Germinal center (tissue), 1 donor: ENCODE data around the gene MAPKBP1.

ENCODE experiments used
- DNase-seq: peaks from one replicate; pipeline ENCODE4 v3.0.0; 2012; ENCODE audit warnings: mixed read lengths, low spot score

MAPKBP1 gene

DNA sequence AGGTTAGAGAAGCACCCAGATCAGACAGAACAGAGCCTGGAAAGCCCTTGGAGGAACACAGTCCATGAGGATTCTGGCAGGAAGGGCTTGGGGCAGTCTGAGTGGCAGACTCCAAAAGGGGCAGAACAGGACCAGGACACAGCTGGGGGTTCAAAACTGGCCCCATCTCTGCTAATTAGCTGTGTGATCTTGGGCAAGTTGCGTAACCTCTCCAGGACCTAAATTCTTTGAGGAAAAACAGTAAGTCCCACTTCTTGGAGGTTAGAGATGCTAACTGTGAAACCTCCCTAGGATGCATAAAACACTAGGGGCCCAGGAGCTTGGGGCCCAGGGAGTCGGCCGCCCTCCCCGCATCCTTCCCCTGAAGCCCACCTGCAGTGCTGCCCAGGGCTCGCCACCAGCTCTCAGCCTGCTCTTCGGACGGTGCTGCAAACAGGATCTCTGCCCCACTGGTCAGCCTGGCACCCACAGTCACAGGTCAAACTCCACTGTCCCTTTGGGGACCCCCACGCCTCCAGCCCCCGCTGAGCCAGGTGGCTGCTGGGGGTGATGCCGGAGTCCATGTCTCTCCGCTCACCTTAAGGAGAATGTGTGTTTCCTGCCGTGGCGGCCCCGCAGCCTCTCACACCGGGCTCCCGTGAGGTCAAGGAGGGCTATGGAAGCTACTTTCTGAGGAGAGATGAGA, 76.3 kb downstream of the MAPKBP1 start:
- no peak for DNase-seq

DNA sequence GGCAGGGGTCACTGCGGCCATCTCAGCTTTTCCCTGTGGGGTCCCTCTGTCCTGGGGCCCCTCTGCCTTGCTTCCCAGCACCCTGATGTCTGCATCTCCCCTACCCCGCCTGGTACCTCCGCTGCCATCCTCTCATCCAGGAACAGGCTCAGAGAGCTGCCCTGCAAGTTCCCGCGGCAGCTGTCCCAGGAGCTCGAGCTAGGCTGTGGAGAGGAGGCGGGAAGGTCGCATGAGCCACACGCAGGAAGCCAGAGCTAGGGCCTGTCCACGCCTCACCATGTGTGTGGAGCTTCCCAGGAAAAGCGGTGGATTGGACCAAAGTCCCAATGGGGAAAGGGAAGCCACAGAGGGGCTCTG, 76.9 kb downstream of the MAPKBP1 start:
- no peak for DNase-seq

DNA sequence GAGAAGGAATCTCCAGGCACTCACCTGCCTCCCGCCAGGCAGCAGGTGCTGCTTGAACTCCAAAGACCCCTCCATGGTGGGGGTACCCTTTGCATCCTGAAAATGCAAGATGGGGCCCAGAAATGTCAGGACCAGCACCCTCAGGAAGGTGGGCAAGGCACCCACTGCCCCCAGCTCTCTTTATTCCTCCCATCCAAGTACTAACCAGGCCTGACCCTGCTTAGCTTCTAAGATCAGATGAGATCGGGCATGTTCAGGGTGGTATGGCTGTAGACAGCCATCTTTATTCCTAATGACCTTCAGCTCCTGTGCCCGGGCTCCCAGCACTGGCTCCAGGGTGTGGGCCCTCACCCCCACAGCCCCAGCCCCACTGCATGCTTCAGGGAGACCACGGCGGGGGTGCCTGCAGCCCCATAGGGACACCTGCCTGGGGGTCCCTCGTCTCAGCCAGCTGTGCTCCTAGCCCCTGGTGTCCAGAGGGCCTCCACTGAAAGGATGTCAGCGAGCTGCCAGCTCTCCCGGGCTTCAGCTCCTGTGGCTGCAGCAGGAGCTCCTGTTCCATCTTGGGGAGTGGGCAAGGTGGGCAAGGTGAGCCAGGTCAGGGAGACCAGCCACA, 77.6 kb downstream of the MAPKBP1 start:
- no peak for DNase-seq

DNA sequence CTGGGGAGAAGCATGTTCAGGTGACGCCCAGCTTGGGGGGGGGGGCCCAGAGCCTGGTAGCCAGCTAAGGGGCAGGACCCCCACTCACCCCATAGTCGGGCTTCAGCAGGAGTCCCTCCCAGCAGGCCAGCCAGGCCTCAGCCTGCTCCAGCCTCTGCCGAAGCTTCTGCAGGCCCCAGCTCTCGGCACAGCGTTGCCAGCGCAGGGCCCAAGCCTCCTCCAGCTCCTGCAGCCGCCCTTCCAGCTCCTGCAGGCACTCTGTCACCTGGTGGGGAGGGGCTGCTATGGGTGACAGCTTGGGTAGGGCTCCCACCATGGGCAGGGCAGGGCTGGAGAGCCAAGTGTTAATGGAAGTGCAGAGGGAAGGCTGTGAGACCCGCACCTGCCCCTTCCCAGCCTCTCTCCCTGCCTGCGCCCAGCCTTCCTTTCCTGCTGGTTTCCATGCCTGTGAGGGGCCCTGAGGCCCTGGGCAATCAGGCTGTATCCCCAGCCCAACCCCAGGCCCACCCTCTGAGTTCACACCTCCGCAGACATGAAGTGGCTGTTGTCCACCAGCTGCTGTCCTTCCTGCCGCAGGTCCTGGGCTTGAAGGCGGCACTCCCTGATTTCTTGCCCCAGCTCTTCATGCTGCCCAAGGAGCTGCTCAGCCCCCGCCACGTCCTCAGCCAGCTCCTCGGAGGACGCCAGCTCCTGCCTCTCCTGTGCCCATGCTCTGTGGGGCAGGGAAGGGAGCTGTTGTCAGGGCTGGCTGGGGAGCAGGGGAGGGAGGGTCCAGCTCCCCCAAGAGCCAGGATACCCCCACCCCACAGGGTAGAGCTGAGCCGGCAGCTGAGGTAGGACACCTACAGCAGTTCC, 78.7 kb downstream of the MAPKBP1 start:
- DNase-seq, result no peak

DNA sequence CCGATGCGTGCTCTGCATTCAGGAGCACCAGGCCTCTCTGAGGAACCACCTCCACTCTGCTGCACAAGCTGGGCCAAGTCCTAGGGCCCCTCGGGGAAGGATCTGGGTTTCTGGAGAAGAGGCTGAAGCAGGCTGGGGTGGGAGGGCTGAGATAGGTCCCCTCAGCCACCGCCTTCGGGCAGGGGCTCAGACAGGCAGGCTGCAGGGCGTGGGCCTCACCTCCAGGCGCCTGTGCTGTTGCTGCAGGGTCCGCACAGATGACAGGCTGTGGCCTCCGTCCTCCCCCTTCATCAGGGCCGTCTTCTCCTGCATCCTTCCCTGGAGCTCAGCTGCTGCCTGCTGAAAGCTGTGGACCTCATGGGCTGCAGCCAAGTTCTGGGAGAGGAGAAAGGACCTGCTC, 79.5 kb downstream of the MAPKBP1 start:
- no peak for DNase-seq

DNA sequence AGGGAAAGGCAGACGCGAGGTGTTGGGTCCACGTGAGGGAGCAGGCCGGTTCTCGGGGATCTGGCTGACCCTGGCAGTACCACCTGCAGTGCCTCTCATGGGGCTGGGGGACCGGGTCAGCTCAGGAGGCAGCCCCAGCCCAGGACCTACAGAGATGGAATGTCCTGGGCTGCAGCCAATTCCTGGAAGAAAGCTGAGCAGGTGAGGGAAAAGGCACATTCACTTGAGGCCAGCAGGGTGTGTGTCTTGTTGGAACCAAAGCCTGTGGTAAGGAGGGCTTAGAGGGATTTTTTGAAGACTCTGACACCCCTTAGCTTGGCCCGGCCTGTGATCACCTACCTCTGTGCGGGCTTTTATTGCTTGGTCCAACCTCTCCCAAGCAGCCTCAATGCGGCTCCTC, 80.2 kb downstream of the MAPKBP1 start:
- DNase-seq, result no peak

DNA sequence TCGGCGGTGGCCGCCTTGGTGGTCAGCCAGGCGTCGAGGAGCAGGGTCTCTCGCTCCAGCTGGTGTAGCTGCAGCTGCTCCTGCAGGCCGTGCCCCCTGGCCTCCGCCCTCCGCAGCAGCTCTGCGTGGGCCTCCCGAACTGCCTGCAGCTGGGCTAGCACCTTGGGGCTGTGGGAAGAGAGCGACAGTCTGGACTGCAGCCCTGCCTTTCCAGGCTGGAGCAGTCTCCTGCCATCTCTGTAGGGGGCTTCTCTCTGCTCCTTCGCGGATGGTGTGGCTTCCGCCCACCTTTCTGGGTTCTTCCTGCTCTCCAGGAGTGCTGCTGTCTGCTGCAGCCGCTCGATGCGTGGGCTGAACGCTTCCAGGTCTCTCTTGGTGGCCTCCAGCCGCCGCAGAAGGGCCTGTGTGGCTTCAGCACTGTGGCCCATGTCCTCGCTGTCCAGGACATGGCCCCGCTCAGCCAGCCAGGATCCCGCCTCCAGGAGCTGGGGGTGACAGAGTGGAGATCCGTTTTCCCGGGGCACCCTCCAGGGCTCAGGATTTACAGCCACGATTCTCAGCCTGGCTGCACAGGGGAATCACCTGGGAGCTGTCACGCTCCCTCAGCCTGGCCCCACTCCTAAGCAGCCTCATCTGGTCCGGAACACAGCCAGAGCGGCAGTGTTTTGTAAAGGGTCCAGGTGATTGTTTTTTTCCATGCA, 81.1 kb downstream of the MAPKBP1 start:
- no peak for DNase-seq

DNA sequence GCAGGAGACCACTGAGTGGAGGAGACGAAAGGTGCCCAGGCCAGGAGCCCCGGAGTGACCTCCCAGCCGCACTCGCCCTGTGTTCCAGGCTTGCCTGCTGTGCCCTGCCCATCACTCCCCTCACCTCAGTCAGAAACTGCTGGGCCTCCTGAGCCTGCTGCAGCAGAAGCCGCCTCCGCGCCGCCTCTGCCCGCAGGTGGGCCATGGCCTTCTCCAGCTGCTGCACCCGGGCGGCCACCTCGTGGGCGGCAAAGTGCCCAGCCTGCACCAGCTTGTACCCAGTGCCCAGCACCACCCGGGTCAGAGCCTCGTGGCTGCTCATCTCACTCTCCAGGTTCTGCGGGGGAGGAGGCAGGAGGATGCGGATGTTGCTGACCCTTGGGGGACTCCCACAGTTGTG, 82.0 kb downstream of the MAPKBP1 start:
- DNase-seq, result no peak

DNA sequence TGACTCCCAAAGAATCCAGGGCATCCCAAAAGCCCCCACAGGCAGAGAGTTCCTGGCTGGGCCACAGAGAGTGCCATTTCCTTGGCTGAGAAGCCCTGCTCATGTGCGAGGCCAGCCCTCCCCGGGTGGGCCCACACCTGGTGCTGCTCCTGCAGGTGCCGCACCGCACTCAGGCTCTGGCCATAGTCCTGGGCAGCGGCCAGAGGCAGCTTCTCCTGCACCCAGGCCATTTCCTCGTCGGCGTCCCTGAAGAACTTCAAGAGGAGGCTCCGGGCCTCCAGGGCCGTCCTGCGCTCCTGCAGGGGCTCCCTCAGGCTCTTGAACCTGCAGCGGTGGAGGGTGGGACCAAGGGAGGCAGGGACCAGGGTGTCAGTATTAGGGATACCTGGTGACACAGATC, 82.4 kb downstream of the MAPKBP1 start:
- no peak for DNase-seq

DNA sequence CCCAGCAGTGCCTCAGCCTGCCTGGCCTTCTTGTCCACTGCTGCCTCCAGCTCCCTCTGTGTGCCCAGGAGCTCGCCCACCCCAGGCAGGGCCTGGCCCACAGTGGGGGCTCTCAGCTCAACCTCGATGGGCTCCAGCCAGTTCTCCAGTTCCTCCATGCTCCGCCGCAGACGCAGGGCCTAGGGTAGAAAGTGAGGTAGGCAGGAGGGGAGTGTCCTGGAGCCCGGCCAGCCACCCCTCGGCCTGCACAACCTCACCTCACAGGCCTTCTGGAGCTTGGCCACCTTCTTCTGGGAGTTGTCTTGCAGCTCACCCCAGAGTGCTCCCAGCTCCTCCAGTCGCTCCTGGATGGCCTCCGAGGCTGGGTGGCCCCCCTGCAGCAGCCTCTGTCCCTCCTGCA, 83.0 kb downstream of the MAPKBP1 start:
- no peak for DNase-seq

DNA sequence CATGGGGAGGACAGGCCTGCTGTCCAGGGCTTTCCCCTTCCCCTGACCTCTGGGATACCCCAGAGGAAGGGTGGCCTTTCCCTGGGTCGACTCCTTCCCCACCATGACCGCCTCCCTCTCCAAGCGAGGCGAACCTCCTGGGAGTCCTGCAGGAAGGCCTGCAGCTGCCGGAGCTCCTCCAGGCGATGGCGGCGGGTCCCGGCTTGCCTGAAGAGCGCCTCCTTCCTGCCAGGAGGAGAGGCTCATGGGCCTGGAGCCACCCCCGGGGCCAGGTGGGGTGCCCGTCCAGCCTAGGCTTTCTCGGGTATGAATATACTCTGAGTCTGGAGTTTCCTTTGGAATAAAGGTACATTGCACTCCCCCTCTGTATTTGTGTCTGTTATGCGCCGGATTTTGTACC, 84.5 kb downstream of the MAPKBP1 start:
- no peak for DNase-seq

DNA sequence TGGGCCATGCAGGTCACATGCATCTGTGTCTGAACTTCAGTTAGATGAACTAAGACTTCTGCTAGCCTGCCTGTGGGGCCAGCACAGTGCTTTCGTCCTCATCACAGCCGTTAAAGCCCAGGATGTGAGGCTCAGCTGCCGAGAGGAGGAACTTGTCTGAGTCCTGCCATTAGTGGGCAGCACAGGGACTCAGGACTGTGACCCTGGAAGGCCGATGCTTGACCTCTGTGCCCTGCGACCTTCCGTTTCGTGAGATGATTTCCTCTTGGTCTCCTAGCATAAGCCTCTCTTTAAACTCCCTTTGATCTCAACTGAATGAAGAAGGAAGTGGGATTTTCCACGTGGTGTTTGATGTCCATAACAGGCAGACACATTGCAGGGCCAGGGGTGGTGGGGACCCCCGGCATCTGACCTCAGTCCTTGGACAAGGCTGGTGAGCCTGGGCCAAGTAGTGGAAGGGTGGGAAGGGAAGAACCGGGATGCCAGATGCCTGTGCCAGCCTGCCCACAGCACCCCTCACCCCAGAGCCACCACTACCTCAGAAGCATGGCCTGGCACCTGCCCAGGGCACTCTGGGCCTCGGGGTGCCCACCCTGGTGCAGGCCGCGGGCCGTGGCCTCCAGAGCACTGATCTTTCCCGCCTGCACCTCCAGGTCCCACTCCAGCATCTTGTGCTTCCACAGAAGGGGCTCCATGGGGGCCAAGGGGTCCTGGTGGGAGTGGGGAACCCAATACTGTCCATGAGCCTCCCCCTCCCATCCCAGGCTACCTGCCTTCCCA, 86.0 kb downstream of the MAPKBP1 start:
- DNase-seq, result no peak

DNA sequence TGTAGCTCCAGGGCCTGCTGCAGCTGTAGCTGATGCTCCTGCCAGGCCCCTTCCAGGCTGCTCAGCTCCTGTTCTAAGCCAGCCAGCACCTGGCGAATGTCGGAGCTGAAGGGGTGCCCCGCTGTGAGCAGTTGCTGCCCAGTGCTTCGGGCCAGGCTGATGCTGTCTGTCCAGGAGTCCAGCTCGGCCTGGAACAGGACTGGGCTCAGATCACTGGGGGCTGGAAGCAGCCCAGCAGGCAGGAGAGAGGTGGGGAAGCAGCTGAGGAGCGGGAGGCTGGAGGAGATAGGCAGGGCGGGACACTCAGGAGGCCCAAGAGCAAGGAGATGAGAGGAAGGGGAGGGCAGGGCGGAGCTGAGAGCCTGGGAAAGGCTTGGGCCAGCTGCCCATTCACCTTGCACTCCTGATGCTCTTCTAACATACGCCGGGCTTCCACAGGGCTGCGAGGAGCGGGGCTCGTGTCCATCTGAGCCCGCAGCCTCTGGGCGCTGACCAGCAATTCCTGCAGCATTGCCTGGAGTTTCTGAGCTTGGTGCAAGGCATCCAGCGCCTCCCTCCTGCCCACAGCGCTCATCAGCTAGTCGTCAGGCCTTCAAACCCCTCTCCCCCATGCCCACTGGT, 87.6 kb downstream of the MAPKBP1 start:
- DNase-seq, result no peak

DNA sequence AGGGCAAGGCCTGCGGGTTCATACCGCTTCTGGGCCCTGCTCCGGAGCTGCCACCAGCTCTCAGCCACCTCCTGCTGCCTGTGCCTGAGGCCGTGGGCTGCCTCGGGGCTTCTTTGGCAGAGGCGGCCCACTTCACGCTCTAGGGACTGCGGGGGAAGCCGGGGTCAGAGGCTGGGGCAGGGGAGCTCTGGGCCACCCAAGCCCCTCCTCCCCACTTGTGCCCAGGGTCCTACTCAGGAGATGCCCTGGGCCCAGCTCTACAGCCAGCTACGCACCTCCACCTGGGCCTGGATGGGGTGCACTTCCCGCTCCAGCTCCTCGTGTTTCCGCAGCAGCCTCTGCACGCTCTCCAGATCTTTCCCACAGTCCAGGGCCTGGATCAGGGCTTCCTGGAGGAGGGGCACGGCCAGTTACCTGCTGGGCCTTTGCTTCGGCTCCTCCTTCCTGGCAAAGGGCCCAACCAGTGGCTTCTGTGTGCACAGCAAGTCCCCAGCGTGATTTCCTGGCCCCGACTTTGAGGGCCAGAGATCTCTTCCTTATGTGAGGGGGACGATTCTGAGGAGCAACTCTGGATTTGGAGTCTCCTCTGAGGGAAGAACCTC, 88.3 kb downstream of the MAPKBP1 start:
- DNase-seq, result no peak

DNA sequence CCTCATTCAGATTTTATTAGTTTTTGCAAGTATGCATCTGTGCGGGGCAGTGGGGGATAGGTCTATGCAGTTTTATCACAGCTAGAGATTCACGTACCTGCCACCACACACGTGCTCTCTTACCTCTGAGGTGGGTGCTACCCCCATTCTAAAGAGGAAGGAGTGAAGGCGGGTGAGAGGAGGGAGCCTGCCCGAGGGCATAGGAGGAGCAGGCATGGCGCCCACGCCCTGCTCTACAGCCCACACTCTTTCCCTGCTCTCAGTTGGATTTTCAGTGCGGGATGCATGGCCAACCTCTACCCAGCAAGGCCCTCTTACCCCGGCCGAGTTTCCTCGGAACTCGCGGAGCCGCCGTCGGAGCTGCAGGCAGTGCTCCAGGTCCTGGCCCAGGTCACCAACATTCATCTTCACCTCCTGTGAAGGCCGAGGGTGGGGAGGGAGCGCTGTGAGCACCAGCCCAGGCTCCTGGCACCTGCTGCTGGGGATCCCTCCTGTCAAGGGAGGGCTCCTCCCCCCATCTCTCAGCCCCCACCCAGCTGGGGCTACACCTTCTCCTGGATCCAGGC, 91.3 kb downstream of the MAPKBP1 start:
- no peak for DNase-seq

DNA sequence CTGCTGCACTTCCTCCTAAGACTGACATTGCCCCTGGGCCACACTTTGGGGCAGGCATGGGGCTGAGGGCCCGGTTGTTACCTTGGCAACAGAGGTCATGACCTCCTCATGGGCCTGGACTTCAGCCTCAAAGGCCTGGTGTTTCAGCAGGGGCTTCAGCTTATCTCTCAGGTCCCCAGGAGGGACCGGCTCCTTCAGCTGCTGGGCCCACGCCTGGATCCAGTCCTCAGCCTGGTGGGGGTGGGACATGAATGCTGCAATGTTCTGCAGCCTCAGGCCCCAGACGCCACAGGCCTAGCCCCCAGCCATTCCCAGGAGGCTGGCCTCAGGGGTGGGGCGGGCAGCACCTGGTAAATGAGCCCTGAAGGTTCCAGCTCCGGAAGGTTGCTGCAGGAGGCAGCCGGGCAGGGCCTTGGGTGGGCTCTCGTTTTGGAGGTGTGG, 92.0 kb downstream of the MAPKBP1 start:
- DNase-seq, result no peak

DNA sequence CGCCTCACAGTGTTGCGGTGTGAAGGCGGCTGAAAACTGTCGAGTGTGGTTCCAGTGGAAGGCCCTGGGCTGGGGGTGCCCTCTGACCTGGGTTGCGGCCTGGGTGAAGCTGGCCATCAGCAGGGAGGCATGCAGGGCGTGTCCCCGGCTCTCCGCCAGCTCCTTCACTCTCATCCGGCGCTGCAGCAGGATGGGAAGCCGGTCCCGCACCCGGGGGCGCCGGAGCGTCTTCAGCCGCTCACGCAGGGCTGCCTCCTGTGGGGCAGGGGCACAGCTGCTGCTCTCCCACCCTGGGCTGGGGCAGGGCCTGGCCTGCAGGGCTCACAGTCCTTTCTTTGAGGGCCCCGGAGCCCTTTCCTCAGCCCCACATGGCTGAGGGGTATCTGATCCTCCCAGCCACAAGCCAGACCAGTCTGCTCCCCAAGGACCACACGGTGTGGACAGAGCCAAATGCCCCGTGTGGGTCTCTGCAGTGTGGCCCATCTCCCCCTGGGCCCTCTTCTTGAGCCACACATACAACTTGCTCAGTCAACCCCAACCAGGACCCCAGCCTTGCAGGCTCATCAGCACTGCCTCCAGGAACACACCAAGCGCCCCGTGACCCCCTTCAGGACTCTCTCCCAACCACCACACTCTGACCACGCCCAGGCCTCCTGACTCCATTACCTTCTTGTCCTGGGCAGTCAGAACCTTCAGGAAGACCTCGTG, 92.7 kb downstream of the MAPKBP1 start:
- DNase-seq, result no peak

DNA sequence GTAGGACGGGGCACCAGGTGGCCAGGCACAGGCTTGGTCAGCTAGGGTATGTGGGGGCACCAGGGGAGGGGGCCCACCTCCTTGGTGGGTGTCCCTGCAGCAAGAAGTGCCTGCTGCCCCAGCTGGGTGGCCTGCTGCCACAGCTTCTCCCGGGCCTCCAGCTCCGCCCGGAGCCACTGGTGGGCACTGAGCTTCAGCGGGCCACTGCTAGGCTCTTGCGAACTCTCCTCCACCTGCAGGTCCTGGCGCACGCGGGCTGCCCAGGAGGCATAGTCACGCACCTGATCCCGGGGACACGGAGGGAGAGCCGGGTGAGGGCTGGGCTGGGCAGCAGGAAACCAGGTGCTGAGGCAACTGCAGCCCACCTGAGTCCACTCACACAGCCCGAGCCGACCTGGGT, 94.0 kb downstream of the MAPKBP1 start:
- no peak for DNase-seq

DNA sequence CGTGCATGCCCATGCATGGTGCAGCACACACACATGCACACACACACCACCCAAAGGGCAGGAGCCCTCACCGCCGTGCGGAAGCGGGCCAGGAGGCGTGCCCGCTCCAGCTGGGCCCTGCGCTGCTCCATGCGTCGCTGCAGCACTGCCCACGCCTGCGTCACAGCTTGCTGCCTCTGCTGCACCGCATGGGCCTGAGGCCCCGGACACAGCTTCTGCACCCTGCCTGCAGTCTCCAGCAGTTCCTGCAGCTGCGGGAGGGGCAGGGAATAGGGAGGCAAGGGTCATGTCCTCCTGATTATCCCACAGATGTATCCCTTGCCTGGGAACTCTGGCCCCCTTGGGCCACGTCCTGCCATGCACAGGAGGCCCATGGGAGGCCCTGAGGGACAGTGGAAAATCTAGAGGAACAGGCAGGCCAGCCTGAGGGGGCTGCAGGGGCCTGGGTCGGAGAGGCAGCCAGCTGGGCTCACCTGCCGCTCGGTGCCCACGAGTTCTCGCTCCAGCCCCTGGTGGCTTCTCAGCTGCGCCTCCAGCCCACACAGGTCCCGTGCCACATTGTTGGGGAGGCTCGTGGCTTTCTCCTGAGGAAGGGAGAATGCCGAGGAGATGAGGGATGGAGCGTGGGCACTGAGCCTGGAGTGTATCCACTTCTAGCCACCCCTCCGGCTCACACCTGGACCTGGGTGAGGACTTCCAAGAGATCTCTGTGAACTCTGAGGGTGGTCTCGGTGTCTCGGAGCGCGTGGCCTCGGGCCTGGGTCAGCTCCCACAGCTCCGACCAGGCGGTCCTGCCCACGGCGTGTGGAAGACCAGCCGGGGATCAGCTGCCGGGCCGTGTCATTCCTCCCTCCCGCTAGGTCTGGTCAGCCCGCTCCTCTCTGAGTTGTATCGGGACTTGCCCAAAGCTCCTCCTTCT, 95.7 kb downstream of the MAPKBP1 start:
- DNase-seq, result no peak
